Uterus (tissue), 2 donors: Measurements from ENCODE around the gene ARHGEF28.

Source experiments
- CTCF ChIP-seq, 4 experiments: fragments of 200-600 bp in 2 of 4; fragments of 450-650 bp in 2 of 4; sonication (generic) in 2 of 4; IDR thresholded peaks; one replicate each; pipeline ENCODE4 v1.5.1; 2016 to 2019; ENCODE audit warnings: antibody characterized with exemption in 4 of 4, mild to moderate bottlenecking in 2 of 4, moderate library complexity in 1 of 4
- POLR2A ChIP-seq, 2 donors: fragments of 450-650 bp; IDR thresholded peaks; one replicate each; pipeline ENCODE4 v1.6.1; 2016; ENCODE audit warnings: antibody characterized with exemption in 2 of 2, mild to moderate bottlenecking in 1 of 2, moderate library complexity in 1 of 2

DNA sequence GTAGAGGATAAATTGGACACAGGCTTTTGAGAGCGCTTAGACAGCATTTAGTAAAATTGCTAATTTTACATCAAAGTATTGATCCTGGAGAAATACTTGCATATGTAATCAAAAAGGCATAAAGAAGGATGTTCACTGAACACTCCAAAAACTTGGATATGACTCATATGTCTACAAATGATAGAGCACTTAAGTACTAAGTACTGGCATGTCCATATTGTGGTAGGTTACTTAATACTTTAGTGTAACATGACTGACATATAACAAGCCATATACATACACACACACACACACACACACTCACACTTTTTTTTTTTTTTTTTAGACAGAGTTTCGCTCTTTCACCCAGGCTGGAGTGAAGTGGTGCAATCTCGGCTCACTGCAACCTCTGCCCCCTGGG lies 361.9 kb downstream of the ARHGEF28 start:
- TF ChIP-seq CTCF (IDR thresholded peaks at IDR 0.05) (no peak), POLR2A (IDR thresholded peaks at IDR 0.05) (no peak)
